ENCODE data around the gene MRM3.
"Not testable (repeated sequence)": the region's sequence is repeated elsewhere in the genome, so short reads cannot be mapped to it uniquely, and the experiment has no call there.

The MRM3 gene

GRCh38 chr17:753418-753817, 28.7 kb upstream of the MRM3 start:
- no peak for DNase-seq (ENCODE audit: low read depth)

DNA sequence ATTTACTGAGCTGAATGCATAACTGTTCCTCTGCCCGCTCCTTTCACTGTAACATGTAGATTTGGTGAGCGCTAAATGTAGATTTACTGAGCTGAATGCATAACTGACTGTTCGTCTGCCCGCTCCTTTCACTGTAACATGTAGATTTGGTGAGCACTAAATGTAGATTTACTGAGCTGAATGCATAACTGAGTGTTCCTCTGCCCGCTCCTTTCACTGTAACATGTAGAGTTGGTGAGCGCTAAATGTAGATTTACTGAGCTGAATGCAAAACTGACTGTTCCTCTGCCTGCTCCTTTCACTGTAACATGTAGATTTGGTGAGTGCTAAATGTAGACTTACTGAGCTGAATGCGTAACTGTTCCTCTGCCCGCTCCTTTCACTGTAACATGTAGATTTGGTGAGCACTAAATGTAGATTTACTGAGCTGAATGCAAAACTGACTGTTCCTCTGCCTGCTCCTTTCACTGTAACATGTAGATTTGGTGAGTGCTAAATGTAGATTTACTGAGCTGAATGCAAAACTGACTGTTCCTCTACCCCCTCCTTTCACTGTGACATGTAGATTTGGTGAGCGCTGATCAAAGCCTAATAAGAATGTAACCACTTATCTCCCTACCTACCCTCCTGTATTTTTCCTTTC, 26.7 kb upstream of the MRM3 start:
- not testable (repeated sequence) for DNase-seq (ENCODE audit: low read depth)

- not testable (repeated sequence) for DNase-seq (ENCODE audit: low read depth)
Observed at GRCh38 chr17:756010-756567, 26.1 kb upstream of the MRM3 start.

DNA sequence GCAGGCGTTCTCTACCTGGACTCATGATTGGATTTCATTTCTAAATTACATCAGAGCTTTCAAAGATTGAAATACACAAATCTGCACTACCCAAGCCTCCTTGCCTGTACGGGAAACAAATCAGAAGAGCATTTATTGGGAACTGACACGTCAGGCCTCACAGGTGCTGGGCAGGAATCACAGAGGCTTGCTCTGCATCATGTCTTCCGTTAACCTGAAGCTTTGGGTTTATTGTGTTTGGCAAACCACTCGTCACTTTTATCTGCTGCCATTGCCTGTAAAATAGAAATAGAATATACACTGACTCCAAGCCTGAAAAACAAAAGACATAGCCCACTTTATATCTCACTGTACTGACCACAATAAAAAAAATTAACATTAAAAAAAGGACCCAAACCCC, 22.2 kb upstream of the MRM3 start:
- DNase-seq (ENCODE audit: low read depth) = no peak

- no peak for DNase-seq (ENCODE audit: low read depth)
Observed at GRCh38 chr17:760371-760770, 21.8 kb upstream of the MRM3 start.

DNA sequence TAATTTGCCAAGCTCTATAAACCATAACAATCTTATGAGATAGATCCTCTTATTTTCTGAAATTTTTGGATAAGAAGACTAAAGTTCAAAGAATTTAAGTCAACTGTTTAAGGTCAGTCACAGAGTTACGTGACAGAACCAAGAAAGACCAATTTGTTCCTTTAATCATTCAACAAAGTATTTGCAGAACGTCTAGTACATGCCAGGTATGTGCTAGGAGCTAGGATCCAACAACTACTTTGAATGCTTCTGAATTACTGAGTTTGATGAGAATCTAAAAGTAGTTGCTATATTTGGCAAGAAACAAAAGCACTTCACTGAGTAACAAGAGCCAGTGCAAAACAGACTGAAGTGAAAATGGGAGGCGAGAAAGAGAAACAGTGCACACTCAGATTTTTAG, 15.1 kb upstream of the MRM3 start:
- DNase-seq (ENCODE audit: low read depth) = no peak

DNA sequence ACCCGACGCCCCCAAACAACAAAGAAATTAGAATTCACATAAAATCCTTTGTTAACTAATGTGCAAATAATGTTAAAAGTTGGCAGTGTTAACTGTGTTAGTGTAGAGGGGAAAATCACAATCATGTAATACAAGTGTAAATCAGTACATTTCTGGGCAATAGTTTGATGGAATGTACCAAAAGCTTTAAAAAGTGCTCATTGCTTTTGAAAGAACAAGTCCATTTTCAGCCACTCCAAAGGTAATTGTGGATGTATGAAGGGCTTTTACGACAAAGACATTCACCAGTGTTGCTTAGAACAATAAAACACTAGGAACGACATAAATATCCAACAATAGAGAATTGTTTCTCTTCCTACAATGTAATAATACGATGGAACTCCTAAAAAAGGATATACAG, 9.1 kb upstream of the MRM3 start:
- DNase-seq (ENCODE audit: low read depth) = no peak

DNA sequence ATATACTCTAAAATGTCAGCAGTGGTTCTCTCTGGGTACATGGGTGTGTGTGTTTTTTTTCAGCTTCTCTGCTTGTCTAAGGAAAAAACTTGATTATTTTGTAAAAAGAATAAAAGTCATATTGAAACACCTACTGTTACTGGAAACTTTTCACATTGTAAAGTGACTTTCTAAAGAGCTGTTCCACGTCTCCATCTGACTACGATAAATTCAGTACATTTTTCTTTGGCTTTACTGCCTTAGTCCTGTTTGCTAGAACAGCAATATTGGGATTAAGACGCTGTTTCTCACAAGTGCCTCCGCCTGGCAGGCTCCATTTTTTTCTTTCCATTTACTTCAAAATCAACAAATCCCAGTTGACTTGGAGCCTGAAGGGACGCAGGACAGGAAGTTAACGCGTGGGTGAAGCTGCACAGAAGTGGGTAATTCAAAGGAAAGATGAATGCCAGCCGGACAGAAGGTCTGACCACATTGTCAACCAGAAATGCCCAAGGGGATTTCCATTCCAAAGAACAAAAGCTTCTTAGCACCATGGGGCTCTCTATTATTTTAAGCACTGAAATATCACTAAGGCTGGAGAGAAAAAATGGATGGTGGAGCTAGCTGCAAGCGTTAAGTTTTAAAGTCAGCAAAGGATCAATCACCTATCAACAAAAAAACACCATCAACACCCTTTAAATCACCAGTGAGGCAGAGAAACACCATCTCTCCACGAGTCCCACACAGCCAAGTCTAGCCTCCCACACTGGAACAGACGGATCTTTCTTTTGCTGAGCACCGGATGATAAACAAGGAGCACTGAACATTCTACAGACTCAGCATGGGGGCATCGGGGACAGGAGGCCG, 8.5 kb upstream of the MRM3 start:
- no peak for DNase-seq (ENCODE audit: low read depth)

GRCh38 chr17:774313-774584, 7.9 kb upstream of the MRM3 start:
- no peak for DNase-seq (ENCODE audit: low read depth)

DNA sequence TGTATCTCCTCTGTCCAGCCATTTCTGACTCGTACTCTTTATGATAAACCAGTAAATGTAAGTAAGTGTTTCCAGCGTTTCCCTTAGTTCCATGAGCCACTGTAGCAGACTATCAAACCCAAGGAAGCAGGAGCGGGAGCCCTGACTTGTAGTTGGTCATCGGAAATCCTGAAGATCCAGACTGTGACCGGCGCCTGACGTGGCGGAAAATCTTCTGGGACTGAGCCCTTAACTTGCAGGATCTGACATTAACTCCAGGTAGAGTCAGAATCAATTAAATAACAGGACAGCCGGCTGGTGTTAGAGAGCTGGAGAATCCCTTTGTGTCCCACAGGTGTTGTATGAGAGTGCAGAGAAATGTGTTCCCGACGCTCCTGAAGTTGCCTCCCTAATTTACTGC, 4.1 kb upstream of the MRM3 start:
- DNase-seq (ENCODE audit: low read depth) = no peak

DNA sequence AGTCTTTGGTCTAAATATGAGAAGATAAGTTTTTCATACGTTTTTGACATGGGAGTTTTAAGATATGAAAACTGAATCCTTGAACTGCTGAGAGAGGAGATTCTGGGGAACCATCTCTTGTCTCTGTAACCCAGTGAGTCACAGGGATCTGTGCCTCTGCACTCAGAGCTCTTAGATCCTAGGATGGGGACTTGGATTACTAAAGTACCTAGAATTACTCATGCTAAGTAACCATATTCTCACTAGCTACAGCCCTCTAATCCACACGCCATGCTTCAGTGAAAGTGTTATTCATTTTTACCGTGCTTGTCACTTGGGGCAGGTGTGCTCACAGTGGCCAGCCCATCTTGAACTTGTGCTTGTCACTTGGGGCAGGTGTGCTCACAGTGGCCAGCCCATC, 2.0 kb downstream of the MRM3 start:
- DNase-seq (ENCODE audit: low read depth) = no peak

DNA sequence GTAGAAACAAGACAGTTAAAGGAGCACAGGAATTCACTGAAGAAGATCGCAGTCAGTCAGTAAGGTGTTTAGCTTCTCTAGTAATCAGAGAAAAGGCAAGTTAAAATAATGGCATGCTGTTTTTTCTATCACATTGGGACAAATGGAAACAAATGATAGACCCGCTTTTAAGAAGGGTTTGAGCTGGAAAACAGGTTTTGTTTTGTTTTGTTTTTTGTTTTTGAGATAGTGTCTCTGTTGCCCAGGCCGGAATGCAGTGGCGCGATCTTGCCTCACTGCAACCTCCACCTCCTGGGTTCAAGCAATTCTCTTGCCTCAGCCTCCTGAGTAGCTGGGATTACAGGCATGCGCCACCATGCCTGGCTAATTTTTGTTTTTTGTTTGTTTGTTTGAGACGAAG, 3.7 kb downstream of the MRM3 start:
- DNase-seq (ENCODE audit: low read depth) = not testable (repeated sequence)

GRCh38 chr17:787641-788221, 5.6 kb downstream of the MRM3 start:
- DNase-seq (ENCODE audit: low read depth) = no peak

GRCh38 chr17:788551-788950, 6.4 kb downstream of the MRM3 start:
- DNase-seq (ENCODE audit: low read depth) = no peak

GRCh38 chr17:789160-789840, 7.1 kb downstream of the MRM3 start:
- DNase-seq (ENCODE audit: low read depth) = no peak

DNA sequence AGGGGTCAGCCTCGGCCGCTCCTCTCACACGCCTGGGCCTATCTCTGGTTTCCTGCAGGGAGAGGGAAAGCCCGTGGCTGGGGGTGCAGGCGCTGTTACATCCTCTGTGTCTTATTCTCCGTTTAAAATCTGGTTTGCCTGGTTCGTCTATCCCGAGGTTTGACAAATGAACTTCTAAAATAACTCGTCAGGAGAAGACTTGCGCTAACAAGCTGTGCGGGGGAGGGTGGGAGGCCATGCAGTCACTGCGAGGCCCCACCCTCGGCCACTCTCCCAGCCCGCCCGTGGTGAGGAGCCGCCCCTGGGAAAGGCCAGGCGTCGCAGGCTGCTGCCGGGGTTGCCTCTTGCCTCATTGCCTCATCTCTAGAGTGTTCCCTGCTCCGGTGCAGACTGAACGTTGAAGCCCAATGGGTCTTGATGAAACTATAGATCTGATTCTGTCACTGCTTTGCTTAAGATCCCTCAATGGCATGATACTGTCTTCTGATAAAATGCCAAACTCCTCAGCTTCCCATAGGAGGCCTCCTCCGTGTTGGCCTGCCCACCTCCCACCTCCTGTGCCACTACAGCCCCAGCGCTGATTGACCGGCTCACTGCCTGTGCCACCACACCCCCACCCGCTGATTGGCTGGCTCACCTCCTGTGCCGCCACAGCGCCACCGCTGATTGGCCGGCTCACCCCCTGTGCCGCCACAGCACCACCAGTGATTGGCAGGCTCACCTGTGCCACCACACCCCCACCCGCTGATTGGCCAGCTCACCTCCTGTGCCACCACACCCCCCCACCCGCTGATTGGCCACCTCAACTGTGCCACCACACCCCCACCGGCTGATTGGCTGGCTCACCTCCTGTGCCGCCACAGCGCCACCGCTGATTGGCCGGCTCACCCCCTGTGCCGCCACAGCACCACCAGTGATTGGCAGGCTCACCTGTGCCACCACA, 8.0 kb downstream of the MRM3 start:
- not testable (repeated sequence) for DNase-seq (ENCODE audit: low read depth)

DNA sequence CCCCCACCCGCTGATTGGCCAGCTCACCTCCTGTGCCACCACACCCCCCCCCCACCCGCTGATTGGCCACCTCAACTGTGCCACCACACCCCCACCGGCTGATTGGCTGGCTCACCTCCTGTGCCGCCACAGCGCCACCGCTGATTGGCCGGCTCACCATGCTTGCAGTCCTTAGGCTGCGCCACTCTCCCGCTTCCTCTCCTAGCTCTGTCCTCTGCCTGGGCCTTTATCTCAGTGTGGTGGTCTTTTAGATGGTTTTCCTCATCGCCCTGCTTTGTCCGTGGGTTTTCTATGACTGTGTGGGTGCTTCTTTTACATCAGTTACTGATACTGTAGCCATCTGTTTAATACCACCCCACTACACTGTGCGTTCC, 8.7 kb downstream of the MRM3 start:
- not testable (repeated sequence) for DNase-seq (ENCODE audit: low read depth)

DNA sequence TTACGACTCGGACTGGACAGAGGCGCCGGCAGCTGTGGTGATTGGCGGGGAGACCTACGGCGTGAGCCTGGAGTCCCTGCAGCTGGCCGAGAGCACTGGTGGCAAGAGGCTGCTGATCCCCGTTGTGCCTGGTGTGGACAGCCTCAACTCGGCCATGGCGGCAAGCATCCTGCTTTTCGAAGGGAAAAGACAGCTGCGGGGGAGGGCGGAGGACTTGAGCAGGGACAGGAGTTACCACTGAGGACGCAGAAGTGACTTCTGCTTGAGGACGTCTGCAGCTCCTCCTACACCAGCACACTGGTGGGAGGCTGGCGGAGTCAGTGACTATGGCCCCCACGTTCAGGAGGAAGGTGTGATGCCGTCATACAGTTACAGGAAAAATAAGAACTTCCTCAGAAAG, 9.7 kb downstream of the MRM3 start:
- no peak for DNase-seq (ENCODE audit: low read depth)

DNA sequence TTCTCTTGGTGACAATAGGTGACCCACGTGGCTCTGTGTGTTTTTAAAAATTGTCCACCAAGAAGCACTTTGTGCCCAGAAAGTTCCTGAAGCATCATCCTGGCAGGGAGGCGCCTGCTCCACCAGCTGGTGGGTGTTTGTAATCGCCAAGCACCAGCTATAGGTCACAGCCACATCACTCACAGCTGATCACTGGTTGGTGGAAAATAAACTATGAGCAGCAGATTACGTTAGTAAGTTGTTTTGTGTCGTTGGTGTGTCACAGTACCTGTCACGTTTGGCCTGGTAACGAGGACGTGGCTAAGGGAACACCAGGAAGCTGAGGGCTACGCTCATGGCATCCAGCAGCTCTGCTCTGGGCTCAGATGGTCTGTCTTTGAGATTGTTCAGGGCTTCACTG, 10.1 kb downstream of the MRM3 start:
- DNase-seq (ENCODE audit: low read depth) = no peak

DNA sequence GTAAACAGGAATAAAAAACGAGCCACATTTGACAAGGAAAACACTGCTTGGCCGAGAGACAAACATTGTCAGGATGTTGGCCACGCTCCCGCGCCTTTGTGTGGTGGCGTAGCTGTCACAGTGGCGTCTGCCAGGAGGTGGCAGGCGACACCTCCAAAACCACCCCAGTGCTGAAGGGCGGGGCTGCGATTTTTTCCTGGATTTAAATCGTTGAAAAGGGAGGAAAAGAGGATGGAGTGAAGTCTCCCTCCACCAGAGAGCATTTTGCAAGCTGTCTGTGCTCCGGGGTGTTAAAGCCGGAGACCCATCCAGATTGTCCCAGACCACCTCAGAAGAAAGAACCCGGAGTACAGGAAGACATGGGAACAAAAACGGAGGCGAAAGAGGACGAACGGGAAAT, 12.7 kb downstream of the MRM3 start:
- DNase-seq (ENCODE audit: low read depth) = no peak

- no peak for DNase-seq (ENCODE audit: low read depth)
Observed at GRCh38 chr17:795276-795675, 13.1 kb downstream of the MRM3 start.

DNA sequence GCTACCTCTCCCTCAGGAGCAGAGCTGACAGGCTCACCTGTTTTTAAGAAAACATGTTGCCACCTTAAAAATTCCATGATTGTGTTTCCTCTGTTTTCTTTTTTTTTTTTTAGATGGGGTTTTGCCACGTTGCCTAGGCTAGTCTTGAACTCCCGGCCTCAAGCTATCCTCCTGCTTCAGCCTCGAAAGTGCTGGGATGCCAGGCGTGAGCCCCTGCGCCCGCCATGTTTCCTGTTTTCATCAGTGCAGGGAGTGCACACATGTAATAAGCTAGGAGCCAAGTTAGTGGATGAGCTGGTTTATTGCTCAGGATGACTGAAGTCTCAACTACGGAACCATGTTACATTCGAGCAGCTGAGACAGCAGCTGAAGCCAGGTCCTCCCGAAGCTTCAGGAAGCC, 13.6 kb downstream of the MRM3 start:
- no peak for DNase-seq (ENCODE audit: low read depth)

Measured in T-helper 22 cell (primary cell).